ENCODE data around the gene SRRM2. TPM values are rescaled to one million over a fixed set of nuclear protein-coding genes. Genes with fewer than 3 reads are reported as not detected.

Gene SRRM2
- 141 and 191 TPM in 2 replicates for total RNA-seq

GRCh38 chr16:2752035-2752849 lies at the start of gene SRRM2:
Gene SRRM2, plus strand, starts transcription at chr16:2752638. Its CDS starts 3,727 bp downstream, at chr16:2756365.

GRCh38 chr16:2720064-2720457 lies 32.4 kb upstream of the SRRM2 start, which contains the start of gene PRSS27:
Gene PRSS27, minus strand, starts transcription at chr16:2720224. Its CDS starts 64 bp downstream, at chr16:2720160.

GRCh38 chr16:2777231-2777902 lies 24.9 kb downstream of the SRRM2 start, which contains the start of gene ELOB:
Gene ELOB, minus strand, starts transcription at chr16:2777280. Its CDS starts 41 bp downstream, at chr16:2777239.

GRCh38 chr16:2787406-2787805 lies 35.0 kb downstream of the SRRM2 start, which contains the start of gene PRSS33:
Gene PRSS33, minus strand, starts transcription at chr16:2787560. Its CDS starts 1,013 bp downstream, at chr16:2786547.

GRCh38 chr16:2816751-2817339 lies 64.4 kb downstream of the SRRM2 start, which contains the start of gene PRSS21:
Gene PRSS21, plus strand, starts transcription at chr16:2817237. Its CDS starts 32 bp downstream, at chr16:2817269.

Other genes with a start within 250 kb of the SRRM2 start
- gene ATP6V0C, start 238.7 kb upstream of the SRRM2 start, total RNA-seq = 61.9 and 90.8 TPM in 2 replicates
- 45.9 and 46.0 TPM in 2 replicates for gene AMDHD2, start 232.3 kb upstream of the SRRM2 start, total RNA-seq
- not detected in 2 replicates for gene CEMP1, start 221.2 kb upstream of the SRRM2 start, total RNA-seq
- gene PDPK1, start 214.6 kb upstream of the SRRM2 start, total RNA-seq = 16.6 and 18.9 TPM in 2 replicates
- 86.3 and 87.8 TPM in 2 replicates for gene KCTD5, start 70.1 kb upstream of the SRRM2 start, total RNA-seq
- gene PRSS27, start 32.4 kb upstream of the SRRM2 start, total RNA-seq = 1.3 and 2.0 TPM in 2 replicates
- 364 and 485 TPM in 2 replicates for gene ELOB, start 24.6 kb downstream of the SRRM2 start, total RNA-seq
- not detected in 2 replicates for gene PRSS33, start 34.9 kb downstream of the SRRM2 start, total RNA-seq
- gene PRSS41, start 45.8 kb downstream of the SRRM2 start, total RNA-seq = not detected in 2 replicates
- gene PRSS21, start 64.6 kb downstream of the SRRM2 start, total RNA-seq = 0.25 and 1.6 TPM in 2 replicates
- 1.1 and 1.3 TPM in 2 replicates for gene ZG16B, start 77.7 kb downstream of the SRRM2 start, total RNA-seq
- gene PRSS22, start 105.5 kb downstream of the SRRM2 start, total RNA-seq = 1.1 TPM in 1 of 2 replicates, not detected in the other
- 73.0 and 87.7 TPM in 2 replicates for gene FLYWCH2, start 130.6 kb downstream of the SRRM2 start, total RNA-seq
- gene FLYWCH1, start 159.3 kb downstream of the SRRM2 start, total RNA-seq = 46.4 and 54.1 TPM in 2 replicates
- 0.81 and 4.9 TPM in 2 replicates for gene KREMEN2, start 211.6 kb downstream of the SRRM2 start, total RNA-seq
- gene PAQR4, start 216.7 kb downstream of the SRRM2 start, total RNA-seq = 6.5 and 22.5 TPM in 2 replicates
- 6.3 and 101 TPM in 2 replicates for gene PKMYT1, start 227.8 kb downstream of the SRRM2 start, total RNA-seq